HEK293 (cell line): ENCODE data around the gene SEC61A2.

Source experiments
- KLF10 ChIP-seq: fragments of 450-650 bp; IDR thresholded peaks from 2 replicates; pipeline ENCODE4 v1.5.1; 2018; ENCODE audit warnings: missing biosample characterization, mild to moderate bottlenecking, missing genetic modification characterization
- ZBTB1 ChIP-seq: fragments of 450-650 bp; formaldehyde crosslinking; IDR thresholded peaks from 2 replicates; pipeline ENCODE4 v1.5.1; 2016; ENCODE audit warnings: missing biosample characterization, missing genetic modification characterization
- ZBTB7A ChIP-seq: fragments of 450-650 bp; formaldehyde crosslinking; IDR thresholded peaks from 2 replicates; pipeline ENCODE4 v1.5.1; 2016; ENCODE audit warnings: low read depth, missing biosample characterization, missing genetic modification characterization
- ZNF10 ChIP-seq: fragments of 450-650 bp; formaldehyde crosslinking; IDR thresholded peaks from 2 replicates; pipeline ENCODE4 v1.5.1; 2017; ENCODE audit warnings: missing biosample characterization, missing genetic modification characterization
- ZNF121 ChIP-seq: fragments of 450-650 bp; formaldehyde crosslinking; IDR thresholded peaks from 2 replicates; pipeline ENCODE4 v1.5.1; 2016; ENCODE audit warnings: missing biosample characterization, missing genetic modification characterization
- ZNF175 ChIP-seq: fragments of 450-650 bp; formaldehyde crosslinking; IDR thresholded peaks from 2 replicates; pipeline ENCODE4 v1.5.1; 2016; ENCODE audit warnings: missing biosample characterization, missing genetic modification characterization
- ZNF266 ChIP-seq: fragments of 450-650 bp; formaldehyde crosslinking; IDR thresholded peaks from 2 replicates; pipeline ENCODE4 v1.5.1; 2016; ENCODE audit warnings: missing biosample characterization, missing genetic modification characterization, low read depth
- ZNF302 ChIP-seq: fragments of 450-650 bp; formaldehyde crosslinking; IDR thresholded peaks from 2 replicates; pipeline ENCODE4 v1.5.1; 2016; ENCODE audit warnings: missing biosample characterization, missing genetic modification characterization, low read depth
- ZNF394 ChIP-seq: fragments of 450-650 bp; formaldehyde crosslinking; IDR thresholded peaks from 2 replicates; pipeline ENCODE4 v1.5.1; 2016; ENCODE audit warnings: missing biosample characterization, missing genetic modification characterization, mild to moderate bottlenecking, moderate library complexity, borderline replicate concordance
- ZNF416 ChIP-seq: fragments of 450-650 bp; formaldehyde crosslinking; IDR thresholded peaks from 2 replicates; pipeline ENCODE4 v1.5.1; 2016; ENCODE audit warnings: missing biosample characterization, missing genetic modification characterization
- ZNF549 ChIP-seq: fragments of 450-650 bp; IDR thresholded peaks from 2 replicates; pipeline ENCODE4 v1.5.1; 2018; ENCODE audit warnings: missing biosample characterization, missing genetic modification characterization, mild to moderate bottlenecking, inconsistent platforms, moderate library complexity
- ZNF791 ChIP-seq: fragments of 450-650 bp; formaldehyde crosslinking; IDR thresholded peaks from 2 replicates; pipeline ENCODE4 v1.5.1; 2016; ENCODE audit warnings: missing biosample characterization, missing genetic modification characterization
- ZNF792 ChIP-seq: fragments of 450-650 bp; formaldehyde crosslinking; IDR thresholded peaks from 2 replicates; pipeline ENCODE4 v1.5.1; 2016; ENCODE audit warnings: missing biosample characterization, missing genetic modification characterization
- ZSCAN30 ChIP-seq: fragments of 450-650 bp; IDR thresholded peaks from 2 replicates; pipeline ENCODE4 v1.5.1; 2018; ENCODE audit warnings: missing biosample characterization, mild to moderate bottlenecking, missing genetic modification characterization, moderate library complexity
- TF ChIP-seq, protein P1 (sequence below): fragments of 450-650 bp; formaldehyde crosslinking; IDR thresholded peaks from 2 replicates; pipeline ENCODE4 v1.5.1; 2016; ENCODE audit warnings: missing biosample characterization, missing genetic modification characterization
- TF ChIP-seq, protein P2 (sequence below): fragments of 450-650 bp; formaldehyde crosslinking; IDR thresholded peaks from 2 replicates; pipeline ENCODE4 v1.5.1; 2017; ENCODE audit warnings: missing biosample characterization, mild to moderate bottlenecking, missing genetic modification characterization, moderate library complexity
- TF ChIP-seq, protein P3 (sequence below): fragments of 450-650 bp; formaldehyde crosslinking; conservative IDR thresholded peaks from 2 replicates; pipeline ENCODE4 v1.5.1; 2016; ENCODE audit warnings: low read depth, missing biosample characterization, missing genetic modification characterization
- TF ChIP-seq, protein P4 (sequence below): fragments of 450-650 bp; formaldehyde crosslinking; IDR thresholded peaks from 2 replicates; pipeline ENCODE4 v1.5.1; 2017; ENCODE audit warnings: missing biosample characterization, missing genetic modification characterization
- TF ChIP-seq, protein P5 (sequence below): fragments of 450-650 bp; formaldehyde crosslinking; IDR thresholded peaks from 2 replicates; pipeline ENCODE4 v1.5.1; 2016; ENCODE audit warnings: missing biosample characterization, missing genetic modification characterization
- TF ChIP-seq, protein P6 (sequence below): fragments of 450-650 bp; formaldehyde crosslinking; IDR thresholded peaks from 2 replicates; pipeline ENCODE4 v1.5.1; 2016; ENCODE audit warnings: missing biosample characterization, missing genetic modification characterization
- TF ChIP-seq, protein P7 (sequence below): fragments of 450-650 bp; formaldehyde crosslinking; IDR thresholded peaks from 2 replicates; pipeline ENCODE4 v1.5.0; 2017; ENCODE audit warnings: missing biosample characterization, missing genetic modification characterization, borderline replicate concordance

SEC61A2 gene

DNA sequence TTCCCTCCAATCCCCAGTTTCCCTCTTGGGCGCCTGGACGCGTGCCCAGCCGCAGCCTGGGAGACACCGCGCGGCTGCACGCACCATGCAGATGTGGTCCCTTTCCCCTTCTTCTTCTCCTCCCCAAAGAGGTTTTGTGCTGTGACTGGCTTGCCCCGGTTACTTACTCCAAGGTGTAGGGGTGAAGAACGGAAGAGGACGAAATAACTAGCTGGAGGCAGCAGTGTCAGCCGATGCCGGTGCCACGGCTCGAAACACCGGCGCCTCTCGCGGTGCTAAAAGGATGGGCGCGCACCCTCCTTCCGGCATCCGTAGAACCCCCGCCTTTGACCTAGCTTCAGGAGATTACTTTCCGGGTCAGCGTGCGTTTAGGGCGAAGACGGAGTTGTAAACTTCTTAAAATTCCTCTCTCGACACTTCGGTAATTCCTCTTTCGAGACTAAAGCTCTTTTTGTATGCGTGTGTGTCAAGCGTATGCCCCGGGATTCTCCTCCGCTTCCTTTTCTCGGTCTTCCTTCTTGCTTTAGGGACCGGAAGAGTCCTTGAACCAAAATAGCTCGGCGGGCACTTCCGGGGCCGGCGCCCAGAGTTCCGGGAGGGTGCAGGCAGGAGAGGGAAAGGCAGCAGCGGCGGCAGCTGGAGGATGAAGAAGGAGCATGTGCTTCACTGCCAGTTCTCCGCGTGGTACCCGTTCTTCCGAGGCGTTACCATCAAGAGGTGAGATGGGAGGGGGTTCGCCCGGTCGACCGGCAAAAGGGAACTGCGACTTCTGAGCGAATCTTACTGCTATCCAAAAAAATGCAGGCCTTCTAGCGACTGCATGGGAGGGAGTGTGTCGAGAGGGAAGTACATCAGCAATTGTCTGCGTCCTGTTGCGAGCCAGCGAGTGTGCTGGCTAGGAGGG, 66.4 kb downstream of the SEC61A2 start, which contains the start of the genes CDC123 and NUDT5 (continued):
- TF ChIP-seq, protein P1, sequence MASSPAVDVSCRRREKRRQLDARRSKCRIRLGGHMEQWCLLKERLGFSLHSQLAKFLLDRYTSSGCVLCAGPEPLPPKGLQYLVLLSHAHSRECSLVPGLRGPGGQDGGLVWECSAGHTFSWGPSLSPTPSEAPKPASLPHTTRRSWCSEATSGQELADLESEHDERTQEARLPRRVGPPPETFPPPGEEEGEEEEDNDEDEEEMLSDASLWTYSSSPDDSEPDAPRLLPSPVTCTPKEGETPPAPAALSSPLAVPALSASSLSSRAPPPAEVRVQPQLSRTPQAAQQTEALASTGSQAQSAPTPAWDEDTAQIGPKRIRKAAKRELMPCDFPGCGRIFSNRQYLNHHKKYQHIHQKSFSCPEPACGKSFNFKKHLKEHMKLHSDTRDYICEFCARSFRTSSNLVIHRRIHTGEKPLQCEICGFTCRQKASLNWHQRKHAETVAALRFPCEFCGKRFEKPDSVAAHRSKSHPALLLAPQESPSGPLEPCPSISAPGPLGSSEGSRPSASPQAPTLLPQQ (tag by site-specific recombination): 0 out of 2 replicates have a peak, but pooled peaks have one; percentile 37
- TF ChIP-seq KLF10 (tag by site-specific recombination): peak; percentile 65
- TF ChIP-seq, protein P2, sequence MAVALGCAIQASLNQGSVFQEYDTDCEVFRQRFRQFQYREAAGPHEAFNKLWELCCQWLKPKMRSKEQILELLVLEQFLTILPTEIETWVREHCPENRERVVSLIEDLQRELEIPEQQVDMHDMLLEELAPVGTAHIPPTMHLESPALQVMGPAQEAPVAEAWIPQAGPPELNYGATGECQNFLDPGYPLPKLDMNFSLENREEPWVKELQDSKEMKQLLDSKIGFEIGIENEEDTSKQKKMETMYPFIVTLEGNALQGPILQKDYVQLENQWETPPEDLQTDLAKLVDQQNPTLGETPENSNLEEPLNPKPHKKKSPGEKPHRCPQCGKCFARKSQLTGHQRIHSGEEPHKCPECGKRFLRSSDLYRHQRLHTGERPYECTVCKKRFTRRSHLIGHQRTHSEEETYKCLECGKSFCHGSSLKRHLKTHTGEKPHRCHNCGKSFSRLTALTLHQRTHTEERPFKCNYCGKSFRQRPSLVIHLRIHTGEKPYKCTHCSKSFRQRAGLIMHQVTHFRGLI (tag by site-specific recombination): no peak; the same call in 1 of the 2 replicates
- TF ChIP-seq, protein P3, sequence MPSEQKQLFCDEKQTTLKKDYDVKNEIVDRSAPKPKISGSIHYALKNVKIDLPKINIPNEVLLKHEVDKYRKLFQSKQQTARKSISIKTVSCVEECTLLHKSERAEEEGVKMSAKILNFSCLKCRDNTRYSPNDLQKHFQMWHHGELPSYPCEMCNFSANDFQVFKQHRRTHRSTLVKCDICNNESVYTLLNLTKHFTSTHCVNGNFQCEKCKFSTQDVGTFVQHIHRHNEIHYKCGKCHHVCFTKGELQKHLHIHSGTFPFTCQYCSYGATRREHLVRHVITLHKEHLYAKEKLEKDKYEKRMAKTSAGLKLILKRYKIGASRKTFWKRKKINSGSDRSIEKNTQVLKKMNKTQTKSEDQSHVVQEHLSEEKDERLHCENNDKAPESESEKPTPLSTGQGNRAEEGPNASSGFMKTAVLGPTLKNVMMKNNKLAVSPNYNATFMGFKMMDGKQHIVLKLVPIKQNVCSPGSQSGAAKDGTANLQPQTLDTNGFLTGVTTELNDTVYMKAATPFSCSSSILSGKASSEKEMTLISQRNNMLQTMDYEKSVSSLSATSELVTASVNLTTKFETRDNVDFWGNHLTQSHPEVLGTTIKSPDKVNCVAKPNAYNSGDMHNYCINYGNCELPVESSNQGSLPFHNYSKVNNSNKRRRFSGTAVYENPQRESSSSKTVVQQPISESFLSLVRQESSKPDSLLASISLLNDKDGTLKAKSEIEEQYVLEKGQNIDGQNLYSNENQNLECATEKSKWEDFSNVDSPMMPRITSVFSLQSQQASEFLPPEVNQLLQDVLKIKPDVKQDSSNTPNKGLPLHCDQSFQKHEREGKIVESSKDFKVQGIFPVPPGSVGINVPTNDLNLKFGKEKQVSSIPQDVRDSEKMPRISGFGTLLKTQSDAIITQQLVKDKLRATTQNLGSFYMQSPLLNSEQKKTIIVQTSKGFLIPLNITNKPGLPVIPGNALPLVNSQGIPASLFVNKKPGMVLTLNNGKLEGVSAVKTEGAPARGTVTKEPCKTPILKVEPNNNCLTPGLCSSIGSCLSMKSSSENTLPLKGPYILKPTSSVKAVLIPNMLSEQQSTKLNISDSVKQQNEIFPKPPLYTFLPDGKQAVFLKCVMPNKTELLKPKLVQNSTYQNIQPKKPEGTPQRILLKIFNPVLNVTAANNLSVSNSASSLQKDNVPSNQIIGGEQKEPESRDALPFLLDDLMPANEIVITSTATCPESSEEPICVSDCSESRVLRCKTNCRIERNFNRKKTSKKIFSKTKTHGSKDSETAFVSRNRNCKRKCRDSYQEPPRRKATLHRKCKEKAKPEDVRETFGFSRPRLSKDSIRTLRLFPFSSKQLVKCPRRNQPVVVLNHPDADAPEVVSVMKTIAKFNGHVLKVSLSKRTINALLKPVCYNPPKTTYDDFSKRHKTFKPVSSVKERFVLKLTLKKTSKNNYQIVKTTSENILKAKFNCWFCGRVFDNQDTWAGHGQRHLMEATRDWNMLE (tag by site-specific recombination): peak; percentile 100
- TF ChIP-seq ZBTB1 (tag by site-specific recombination): no peak
- 0 out of 2 replicates have a peak, but pooled peaks have one; percentile 57 for TF ChIP-seq ZBTB7A (tag by site-specific recombination)
- TF ChIP-seq ZSCAN30: peak; percentile 90
- no peak for TF ChIP-seq ZNF302 (tag by site-specific recombination)
- TF ChIP-seq, protein P4, sequence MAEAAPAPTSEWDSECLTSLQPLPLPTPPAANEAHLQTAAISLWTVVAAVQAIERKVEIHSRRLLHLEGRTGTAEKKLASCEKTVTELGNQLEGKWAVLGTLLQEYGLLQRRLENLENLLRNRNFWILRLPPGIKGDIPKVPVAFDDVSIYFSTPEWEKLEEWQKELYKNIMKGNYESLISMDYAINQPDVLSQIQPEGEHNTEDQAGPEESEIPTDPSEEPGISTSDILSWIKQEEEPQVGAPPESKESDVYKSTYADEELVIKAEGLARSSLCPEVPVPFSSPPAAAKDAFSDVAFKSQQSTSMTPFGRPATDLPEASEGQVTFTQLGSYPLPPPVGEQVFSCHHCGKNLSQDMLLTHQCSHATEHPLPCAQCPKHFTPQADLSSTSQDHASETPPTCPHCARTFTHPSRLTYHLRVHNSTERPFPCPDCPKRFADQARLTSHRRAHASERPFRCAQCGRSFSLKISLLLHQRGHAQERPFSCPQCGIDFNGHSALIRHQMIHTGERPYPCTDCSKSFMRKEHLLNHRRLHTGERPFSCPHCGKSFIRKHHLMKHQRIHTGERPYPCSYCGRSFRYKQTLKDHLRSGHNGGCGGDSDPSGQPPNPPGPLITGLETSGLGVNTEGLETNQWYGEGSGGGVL: peak; percentile 43; the same call in 1 of the 2 replicates
- TF ChIP-seq, protein P5, sequence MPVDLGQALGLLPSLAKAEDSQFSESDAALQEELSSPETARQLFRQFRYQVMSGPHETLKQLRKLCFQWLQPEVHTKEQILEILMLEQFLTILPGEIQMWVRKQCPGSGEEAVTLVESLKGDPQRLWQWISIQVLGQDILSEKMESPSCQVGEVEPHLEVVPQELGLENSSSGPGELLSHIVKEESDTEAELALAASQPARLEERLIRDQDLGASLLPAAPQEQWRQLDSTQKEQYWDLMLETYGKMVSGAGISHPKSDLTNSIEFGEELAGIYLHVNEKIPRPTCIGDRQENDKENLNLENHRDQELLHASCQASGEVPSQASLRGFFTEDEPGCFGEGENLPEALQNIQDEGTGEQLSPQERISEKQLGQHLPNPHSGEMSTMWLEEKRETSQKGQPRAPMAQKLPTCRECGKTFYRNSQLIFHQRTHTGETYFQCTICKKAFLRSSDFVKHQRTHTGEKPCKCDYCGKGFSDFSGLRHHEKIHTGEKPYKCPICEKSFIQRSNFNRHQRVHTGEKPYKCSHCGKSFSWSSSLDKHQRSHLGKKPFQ: no peak
- TF ChIP-seq, protein P6, sequence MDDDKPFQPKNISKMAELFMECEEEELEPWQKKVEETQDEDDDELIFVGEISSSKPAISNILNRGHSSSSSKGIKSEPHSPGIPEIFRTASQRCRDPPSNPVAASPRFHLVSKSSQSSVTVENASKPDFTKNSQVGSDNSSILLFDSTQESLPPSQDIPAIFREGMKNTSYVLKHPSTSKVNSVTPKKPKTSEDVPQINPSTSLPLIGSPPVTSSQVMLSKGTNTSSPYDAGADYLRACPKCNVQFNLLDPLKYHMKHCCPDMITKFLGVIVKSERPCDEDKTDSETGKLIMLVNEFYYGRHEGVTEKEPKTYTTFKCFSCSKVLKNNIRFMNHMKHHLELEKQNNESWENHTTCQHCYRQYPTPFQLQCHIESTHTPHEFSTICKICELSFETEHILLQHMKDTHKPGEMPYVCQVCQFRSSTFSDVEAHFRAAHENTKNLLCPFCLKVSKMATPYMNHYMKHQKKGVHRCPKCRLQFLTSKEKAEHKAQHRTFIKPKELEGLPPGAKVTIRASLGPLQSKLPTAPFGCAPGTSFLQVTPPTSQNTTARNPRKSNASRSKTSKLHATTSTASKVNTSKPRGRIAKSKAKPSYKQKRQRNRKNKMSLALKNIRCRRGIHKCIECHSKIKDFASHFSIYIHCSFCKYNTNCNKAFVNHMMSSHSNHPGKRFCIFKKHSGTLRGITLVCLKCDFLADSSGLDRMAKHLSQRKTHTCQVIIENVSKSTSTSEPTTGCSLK (tag by site-specific recombination): no peak
- peak; percentile 72 for TF ChIP-seq ZNF10 (tag by site-specific recombination)
- TF ChIP-seq ZNF266: no peak
- TF ChIP-seq, protein P7, sequence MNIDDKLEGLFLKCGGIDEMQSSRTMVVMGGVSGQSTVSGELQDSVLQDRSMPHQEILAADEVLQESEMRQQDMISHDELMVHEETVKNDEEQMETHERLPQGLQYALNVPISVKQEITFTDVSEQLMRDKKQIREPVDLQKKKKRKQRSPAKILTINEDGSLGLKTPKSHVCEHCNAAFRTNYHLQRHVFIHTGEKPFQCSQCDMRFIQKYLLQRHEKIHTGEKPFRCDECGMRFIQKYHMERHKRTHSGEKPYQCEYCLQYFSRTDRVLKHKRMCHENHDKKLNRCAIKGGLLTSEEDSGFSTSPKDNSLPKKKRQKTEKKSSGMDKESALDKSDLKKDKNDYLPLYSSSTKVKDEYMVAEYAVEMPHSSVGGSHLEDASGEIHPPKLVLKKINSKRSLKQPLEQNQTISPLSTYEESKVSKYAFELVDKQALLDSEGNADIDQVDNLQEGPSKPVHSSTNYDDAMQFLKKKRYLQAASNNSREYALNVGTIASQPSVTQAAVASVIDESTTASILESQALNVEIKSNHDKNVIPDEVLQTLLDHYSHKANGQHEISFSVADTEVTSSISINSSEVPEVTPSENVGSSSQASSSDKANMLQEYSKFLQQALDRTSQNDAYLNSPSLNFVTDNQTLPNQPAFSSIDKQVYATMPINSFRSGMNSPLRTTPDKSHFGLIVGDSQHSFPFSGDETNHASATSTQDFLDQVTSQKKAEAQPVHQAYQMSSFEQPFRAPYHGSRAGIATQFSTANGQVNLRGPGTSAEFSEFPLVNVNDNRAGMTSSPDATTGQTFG (tag by site-specific recombination): no peak
- peak; percentile 58 for TF ChIP-seq ZNF394
- no peak for TF ChIP-seq ZNF791 (tag by site-specific recombination)
- no peak for TF ChIP-seq ZNF175 (tag by site-specific recombination)
- no peak for TF ChIP-seq ZNF416 (tag by site-specific recombination)
- TF ChIP-seq ZNF121 (tag by site-specific recombination): no peak
- no peak for TF ChIP-seq ZNF792 (tag by site-specific recombination)
- TF ChIP-seq ZNF549 (tag by site-specific recombination): no peak
